Kidney tubule cell (primary cell): ENCODE measurements around the gene REST.
"Not testable (repeated sequence)": the region's sequence is repeated elsewhere in the genome, so short reads cannot be mapped to it uniquely, and the experiment has no call there.

Experiments used
- DNase-seq: peaks from one replicate; pipeline ENCODE4 v3.0.0-alpha.2; 2018; ENCODE audit warnings: low spot score

REST gene

DNA sequence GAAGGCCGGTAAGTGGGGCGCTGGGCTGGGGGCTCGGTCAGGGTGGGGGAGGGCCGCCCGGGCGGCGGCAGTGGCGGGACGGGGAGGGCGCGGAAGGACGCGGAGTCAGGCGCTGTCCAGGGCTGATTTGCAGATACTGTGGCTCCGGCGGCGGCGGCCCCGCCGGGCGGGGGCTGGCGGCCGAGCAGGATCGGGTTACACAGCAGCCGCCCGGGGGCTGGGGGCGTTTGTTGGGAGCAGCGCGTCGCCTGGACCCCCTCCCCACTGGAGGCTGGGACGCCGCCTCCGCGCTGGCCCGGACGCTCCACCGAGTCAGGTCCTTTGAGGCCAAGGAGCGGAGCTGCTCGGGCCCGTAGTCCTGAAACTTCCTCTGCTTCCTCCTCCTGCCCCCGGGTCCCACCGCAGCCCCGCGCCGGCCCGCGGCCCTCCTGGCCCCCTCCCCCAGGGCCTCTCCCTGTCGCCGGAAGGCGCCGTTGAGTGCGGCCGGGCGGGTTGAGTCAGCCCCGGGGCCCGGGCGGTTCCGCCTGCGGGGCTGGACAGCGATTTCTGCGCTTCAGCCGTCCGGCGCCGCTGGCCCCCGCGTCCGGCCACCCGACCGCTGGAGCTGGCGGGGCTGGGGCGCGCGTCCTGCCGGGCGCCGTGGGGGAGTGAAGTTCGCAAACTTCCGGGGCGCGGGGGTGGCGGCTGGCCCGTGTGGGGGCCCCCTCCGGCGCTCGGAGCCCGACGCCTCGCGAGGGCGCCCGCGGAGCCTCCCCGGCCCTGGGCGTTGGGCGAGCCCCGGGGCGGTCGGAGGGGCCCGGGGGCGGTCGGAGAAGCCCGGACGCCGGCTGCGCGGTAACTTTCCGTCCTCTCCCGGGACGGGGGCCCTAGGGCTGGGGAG, 746 bp downstream of the REST start:
- DNase-seq = peak; percentile 72

DNA sequence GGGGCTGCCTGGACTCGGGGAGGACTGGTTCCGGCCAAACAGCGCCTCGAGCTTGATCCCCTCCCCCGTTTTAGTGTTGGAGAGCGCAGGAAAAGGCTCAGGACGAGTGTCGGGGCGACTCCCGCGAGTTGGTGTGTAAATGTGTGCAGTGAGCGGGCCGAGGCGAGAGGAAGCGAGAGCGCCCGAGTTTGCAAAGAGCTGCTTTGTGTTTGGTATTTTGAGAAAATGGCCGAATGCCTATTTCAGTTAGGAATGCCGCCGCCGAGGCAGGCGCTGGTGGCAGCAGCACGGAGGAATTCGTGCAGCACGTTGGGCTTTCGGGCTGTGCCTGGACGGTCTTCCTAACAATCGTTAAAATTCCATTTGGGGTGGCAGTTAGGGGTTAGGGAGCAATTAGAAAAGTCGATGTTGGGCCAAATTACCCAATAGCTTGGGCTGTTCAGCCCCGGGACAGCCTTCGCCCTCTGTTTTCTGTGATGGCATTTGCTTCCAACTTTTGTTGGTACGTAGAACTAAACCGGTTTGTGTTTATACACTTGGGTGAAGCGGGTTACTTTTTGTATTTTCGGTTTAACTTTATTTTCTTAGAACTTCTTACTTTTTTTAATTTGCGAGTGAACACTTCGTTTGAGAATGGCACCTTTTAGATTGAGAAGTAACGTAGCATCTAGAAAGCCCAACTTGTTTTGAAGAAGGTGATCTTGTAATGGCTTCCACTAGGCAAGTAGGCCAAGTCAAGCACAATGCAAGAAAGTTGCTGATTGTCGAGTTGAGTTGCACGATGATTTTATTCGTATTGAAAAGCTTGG, 1.6 kb downstream of the REST start:
- peak; percentile 59 for DNase-seq

DNA sequence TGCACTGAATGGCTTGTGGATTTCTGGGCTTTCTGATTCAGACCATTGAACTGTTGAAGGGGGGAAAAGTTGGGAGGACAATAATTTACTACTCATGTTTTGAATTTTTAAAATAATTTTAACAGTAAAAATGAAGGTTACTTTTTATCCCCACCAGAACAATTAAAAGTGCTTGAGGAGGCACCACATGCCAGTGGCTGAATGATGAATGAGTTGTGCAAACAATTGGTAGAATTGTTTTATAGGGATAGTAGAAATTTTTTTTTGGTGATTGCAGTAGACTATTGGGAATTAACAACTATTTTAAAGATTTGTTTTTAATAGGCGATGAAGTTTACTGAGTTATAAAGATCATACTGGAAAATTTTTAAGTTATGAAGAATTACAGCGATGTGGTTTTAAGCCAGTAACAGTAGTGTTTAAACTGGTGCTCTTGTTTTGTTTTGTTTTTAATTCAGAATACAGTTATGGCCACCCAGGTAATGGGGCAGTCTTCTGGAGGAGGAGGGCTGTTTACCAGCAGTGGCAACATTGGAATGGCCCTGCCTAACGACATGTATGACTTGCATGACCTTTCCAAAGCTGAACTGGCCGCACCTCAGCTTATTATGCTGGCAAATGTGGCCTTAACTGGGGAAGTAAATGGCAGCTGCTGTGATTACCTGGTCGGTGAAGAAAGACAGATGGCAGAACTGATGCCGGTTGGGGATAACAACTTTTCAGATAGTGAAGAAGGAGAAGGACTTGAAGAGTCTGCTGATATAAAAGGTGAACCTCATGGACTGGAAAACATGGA, 2.7 kb downstream of the REST start:
- no peak for DNase-seq

DNA sequence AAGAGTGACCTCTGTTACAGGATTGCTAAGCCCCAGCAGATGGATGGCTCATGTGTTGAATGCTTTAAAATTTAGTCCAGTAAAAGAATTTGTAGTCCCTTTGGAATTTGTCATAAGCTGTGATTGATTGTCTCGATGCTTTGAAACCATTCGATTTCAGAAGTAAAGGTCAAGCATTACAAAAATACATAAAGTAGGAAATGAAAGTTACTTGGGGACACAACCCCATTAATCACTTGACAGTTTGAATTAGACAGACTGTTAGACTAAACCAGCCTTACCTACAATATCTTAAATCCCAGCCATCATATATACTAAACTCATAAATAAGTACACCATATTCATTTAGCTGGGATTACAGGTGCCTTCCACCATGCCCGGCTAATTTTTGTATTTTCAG, 6.6 kb downstream of the REST start:
- no peak for DNase-seq

- not testable (repeated sequence) for DNase-seq
Observed at GRCh38 chr4:56914977-56915376, 7.3 kb downstream of the REST start.

DNA sequence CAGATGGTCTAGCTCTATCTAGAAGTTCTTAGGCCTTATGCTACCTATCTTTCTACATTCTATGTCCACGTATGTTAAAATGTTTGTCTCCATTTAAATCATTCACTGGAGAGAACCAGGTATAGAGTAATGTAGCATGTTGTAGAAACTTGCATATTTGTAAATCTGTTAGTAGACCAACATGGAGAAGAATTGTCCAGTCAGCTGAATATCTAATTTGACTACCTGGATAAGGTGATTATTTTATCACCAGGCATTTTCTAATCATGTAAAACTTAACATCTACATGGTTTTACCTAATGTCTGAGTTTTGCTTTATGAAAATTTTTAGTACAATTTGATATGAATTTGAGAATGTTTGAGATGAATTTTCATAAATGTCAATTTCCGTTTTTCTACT, 19.5 kb downstream of the REST start:
- no peak for DNase-seq

DNA sequence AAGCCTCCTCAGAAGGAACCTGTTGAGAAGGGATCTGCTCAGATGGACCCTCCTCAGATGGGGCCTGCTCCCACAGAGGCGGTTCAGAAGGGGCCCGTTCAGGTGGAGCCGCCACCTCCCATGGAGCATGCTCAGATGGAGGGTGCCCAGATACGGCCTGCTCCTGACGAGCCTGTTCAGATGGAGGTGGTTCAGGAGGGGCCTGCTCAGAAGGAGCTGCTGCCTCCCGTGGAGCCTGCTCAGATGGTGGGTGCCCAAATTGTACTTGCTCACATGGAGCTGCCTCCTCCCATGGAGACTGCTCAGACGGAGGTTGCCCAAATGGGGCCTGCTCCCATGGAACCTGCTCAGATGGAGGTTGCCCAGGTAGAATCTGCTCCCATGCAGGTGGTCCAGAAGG, 22.9 kb downstream of the REST start:
- no peak for DNase-seq

DNA sequence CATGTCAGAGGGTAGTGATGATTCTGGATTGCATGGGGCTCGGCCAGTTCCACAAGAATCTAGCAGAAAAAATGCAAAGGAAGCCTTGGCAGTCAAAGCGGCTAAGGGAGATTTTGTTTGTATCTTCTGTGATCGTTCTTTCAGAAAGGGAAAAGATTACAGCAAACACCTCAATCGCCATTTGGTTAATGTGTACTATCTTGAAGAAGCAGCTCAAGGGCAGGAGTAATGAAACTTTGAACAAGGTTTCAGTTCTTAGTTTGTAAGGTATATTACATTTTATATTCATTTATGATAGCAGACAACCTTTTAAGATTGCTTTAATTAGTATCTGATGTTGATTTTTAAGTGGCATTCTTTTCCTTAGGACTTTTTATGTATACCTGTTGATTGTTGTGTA, 24.2 kb downstream of the REST start:
- no peak for DNase-seq

- peak; percentile 82 for DNase-seq
Observed at GRCh38 chr4:56937262-56937661, 29.6 kb downstream of the REST start.

GRCh38 chr4:56939826-56940225, 32.1 kb downstream of the REST start:
- not testable (repeated sequence) for DNase-seq

GRCh38 chr4:56940403-56940802, 32.7 kb downstream of the REST start:
- no peak for DNase-seq

DNA sequence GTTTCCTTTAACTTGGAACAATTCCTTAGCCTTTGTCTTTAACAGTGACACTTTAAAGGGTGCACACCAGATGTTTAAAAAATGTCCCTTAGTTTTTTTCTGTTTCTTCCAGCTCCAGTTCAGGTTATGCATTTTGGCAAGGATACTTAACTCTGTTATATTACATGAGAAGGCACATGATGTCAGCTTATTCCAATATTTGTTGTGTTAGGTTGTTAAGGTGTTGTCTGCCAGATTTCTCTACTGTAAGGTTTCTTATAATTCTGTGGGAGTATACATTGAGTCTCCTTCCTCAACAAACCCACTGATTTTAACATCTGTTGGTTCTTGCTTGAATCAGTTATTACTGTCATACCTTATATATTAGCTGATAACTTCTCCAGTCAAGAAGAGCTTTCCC, 33.3 kb downstream of the REST start:
- DNase-seq = no peak

DNA sequence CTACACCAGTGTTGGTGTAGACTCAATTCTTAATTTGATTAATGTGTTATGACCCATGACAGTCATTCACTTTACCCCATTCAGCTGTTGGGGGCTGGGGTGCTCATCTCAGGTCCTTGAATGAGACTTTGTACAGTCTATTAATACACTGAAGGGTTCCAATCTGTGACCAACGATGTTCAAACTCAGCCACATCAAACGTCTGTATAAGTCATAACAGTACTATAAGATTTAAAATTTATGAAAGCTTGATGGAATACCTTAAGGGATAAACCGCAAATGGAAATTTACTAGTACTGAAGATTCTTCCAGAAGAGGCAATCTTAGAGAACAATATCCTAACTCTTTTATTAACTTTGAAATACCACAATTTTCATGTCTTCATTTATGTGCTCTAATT, 33.7 kb downstream of the REST start:
- no peak for DNase-seq

DNA sequence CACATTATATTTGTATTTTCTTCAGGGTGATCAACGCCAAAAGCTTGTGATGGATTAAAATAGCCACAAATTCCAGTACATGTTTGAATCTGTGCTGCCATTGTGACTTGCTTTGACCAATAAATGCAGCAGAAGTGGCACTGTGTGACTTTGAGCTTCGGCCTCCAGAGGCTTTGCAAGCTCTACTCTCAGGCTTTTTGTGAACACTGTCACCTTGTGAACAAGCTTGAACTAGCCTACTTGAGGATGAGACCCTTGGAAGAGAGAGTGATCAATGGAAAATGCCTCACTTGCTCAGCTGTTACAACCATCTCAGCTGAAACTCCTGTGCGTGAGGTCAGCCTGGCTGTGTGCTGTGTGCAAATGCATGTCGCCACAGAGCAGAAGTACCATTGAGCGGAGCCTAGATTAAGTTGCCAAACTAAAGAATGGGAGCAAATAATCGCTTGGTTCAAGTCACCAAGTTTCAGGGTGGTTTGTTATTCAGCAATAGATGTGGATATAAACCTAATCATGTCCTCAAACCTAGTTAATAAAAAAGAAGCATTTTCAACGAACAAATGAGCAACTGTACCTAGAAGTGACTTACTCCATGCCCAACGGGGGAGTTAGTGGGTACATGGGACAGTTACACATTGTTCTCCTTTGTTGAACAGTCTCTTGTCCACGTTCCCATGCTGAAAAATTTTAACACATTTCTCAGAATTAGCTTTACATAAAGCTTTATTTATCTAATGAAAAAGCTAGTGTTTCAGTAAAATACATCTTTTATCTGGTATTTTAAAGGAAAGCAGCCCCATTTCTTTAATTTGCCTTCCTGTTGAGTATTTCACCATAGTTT, 46.2 kb downstream of the REST start:
- no peak for DNase-seq

GRCh38 chr4:56958111-56958517, 50.4 kb downstream of the REST start:
- peak; percentile 88 for DNase-seq

DNA sequence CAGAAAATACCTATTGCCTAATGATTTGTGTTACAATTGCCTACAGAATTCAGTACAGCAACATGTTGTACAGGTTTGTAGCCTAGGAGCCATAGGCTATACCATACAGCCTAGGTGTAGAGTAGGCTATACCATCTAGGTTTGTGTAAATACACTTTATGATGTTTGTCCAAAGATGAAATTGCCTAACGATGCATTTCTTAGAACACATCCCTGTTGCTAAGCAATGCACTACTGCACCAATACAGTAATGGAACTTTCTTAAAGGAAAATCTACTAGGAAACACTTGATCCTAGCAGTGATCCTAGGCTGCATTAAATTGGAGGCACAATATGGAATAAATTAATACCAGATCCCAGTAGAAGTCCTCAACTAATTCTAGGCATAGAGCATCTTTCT, 51.4 kb downstream of the REST start:
- no peak for DNase-seq

GRCh38 chr4:56961107-56961500, 53.4 kb downstream of the REST start:
- DNase-seq = no peak

DNA sequence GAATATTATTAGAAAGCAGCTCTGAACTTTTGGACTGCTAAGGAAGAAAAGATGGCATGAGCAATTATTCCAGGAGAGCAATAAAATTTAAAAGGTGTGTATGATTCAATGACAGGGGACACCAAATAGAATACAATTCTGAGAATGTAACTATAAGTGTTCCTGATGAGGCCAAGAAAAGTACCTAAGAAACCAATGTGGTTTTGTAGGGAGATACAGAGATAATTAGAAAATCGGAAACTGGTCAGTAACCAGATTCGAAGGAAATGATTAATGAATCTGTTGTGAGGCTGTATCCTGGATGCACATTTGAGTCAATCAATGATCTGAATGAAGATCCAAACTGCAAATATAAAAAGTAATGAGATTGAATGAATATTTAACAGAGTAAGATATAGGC, 63.7 kb downstream of the REST start:
- no peak for DNase-seq

- DNase-seq = no peak
Observed at GRCh38 chr4:56972389-56972788, 64.7 kb downstream of the REST start.

DNA sequence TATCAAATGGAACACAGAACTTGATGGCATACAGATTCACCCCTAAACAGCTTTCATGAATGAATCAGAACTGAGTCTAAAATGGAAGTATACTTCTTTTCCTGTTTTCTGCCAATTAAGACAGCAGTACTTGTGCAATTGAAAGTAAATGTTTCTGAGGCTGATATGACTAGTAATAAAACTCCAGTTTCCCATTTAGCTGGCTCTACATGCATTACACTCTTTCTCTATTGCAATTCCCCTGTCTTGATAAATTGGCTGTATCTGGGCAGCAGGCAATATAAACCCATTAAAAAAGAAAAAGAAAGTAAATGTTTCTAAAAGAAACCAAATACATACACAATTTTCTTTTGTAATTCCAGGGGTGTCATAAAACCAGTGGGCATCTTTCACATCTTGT, 65.1 kb downstream of the REST start:
- no peak for DNase-seq

GRCh38 chr4:56973336-56973735, 65.6 kb downstream of the REST start:
- DNase-seq = no peak
